ENCODE results near the gene TBC1D32. TPM values are rescaled to one million over a fixed set of nuclear protein-coding genes. Genes with fewer than 3 reads are reported as not detected.

The TBC1D32 gene
- polyA plus RNA-seq, 1 donor (not counting 4 experiments of a cell fraction or from before 2014, with no cell fraction given): 6.7 TPM

DNA sequence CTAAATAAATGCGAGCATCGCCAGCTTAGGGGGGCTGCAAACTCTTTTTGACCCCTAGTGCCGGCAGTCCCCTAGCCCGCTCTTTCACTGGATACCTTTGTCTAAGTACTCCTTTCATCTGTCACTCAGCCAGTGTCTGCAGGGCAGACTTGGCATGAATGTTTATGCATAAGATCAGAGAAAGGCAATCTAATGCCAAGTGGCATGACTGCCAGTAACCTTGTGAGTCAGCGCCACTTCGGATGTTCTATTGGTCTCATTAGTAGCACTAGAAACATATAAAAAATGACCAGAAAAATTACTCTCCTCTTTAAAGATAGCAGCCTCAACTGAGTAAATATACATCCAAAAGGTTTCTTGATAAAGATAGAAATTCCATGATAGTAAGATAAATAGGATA, 192.2 kb downstream of the TBC1D32 start:
- no peaks in the 10 kb centered on the region for H3K27me3 ChIP-seq (ENCODE audit: control insufficient read depth, extremely low read depth, insufficient read depth, low read length)
- TF ChIP-seq, protein P1, sequence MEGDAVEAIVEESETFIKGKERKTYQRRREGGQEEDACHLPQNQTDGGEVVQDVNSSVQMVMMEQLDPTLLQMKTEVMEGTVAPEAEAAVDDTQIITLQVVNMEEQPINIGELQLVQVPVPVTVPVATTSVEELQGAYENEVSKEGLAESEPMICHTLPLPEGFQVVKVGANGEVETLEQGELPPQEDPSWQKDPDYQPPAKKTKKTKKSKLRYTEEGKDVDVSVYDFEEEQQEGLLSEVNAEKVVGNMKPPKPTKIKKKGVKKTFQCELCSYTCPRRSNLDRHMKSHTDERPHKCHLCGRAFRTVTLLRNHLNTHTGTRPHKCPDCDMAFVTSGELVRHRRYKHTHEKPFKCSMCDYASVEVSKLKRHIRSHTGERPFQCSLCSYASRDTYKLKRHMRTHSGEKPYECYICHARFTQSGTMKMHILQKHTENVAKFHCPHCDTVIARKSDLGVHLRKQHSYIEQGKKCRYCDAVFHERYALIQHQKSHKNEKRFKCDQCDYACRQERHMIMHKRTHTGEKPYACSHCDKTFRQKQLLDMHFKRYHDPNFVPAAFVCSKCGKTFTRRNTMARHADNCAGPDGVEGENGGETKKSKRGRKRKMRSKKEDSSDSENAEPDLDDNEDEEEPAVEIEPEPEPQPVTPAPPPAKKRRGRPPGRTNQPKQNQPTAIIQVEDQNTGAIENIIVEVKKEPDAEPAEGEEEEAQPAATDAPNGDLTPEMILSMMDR (optimal IDR thresholded peaks at IDR 0.05 in 1 of 3, IDR thresholded peaks at IDR 0.05 in 1 of 3, conservative IDR thresholded peaks at IDR 0.05 in 1 of 3; ENCODE audit: extremely low read depth in 1 of 3, insufficient read depth in 2 of 3, low read length in 3 of 3): no peak
- no peak for TF ChIP-seq EZH2 (IDR thresholded peaks at IDR 0.05; ENCODE audit: low read length)
- DNase-seq (ENCODE audit: low read depth, low spot score) (no peak), FAIRE-seq (no peak)
- H4K20me1 ChIP-seq (ENCODE audit: control insufficient read depth, extremely low read depth, insufficient read depth, low read length): no peaks in the 10 kb centered on the region
- H3K4me3 ChIP-seq (ENCODE audit: control insufficient read depth in 2 of 3, extremely low read depth in 1 of 3, insufficient read depth in 2 of 3, low read depth in 1 of 3, low read length in 3 of 3): no peak overlapping the region
- no peak overlapping the region for H3K9ac ChIP-seq (ENCODE audit: control insufficient read depth, extremely low read depth, insufficient read depth, low read length)
- H3K27ac ChIP-seq (ENCODE audit: control insufficient read depth, insufficient read depth, low read length): no peak overlapping the region
- H3K79me2 ChIP-seq (ENCODE audit: control insufficient read depth, insufficient read depth, low read length): no peaks in the 10 kb centered on the region
- H3K9me3 ChIP-seq (ENCODE audit: control insufficient read depth, low read depth, low read length): no peaks in the 10 kb centered on the region
- H2AFZ ChIP-seq (ENCODE audit: control insufficient read depth, low read length): no peak overlapping the region
- no peaks in the 10 kb centered on the region for H3K36me3 ChIP-seq (ENCODE audit: control insufficient read depth in 2 of 2, extremely low read depth in 1 of 2, insufficient read depth in 2 of 2, low read length in 2 of 2)
- H3K4me1 ChIP-seq (ENCODE audit: control insufficient read depth, extremely low read depth, insufficient read depth, low read length): peaks cover 7% of the 10 kb centered on the region
- no peak overlapping the region for H3K4me2 ChIP-seq (ENCODE audit: control insufficient read depth, extremely low read depth, insufficient read depth, low read depth, low read length)
- dilution Hi-C loops (cut with MboI; ENCODE audit: extremely low pct_ligation_motif_present, low sequenced_read_pairs): no loop called here
- H3K9me1 ChIP-seq (ENCODE audit: control insufficient read depth, extremely low read depth, insufficient read depth, low read length): no peaks in the 10 kb centered on the region

DNA sequence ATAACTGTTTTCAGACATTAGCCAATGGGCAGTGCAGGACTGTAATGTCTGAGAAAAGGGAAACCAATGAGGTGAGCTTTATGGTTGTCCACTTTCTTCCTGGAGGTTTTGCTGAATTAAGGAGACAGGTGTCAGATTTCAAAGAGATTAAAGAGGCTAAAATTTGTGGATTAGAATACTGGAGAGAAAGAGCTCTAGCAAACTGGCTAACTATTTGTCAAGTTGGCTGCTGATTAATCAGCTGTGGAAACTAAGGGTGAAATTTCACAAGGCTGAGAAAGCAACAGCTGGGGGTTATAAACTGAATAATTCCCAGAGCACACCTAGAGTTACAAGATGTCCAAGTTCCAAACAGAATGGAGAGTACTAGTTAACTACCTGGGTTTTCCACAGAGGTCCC, 198.9 kb downstream of the TBC1D32 start:
- Histone ChIP-seq H3K9ac (ENCODE audit: control insufficient read depth, extremely low read depth, insufficient read depth, low read length) (no peak overlapping the region), H3K79me2 (ENCODE audit: control insufficient read depth, insufficient read depth, low read length) (no peaks in the 10 kb centered on the region), H4K20me1 (ENCODE audit: control insufficient read depth, extremely low read depth, insufficient read depth, low read length) (no peaks in the 10 kb centered on the region), H3K36me3 (ENCODE audit: control insufficient read depth in 2 of 2, extremely low read depth in 1 of 2, insufficient read depth in 2 of 2, low read length in 2 of 2) (no peaks in the 10 kb centered on the region), H3K27me3 (ENCODE audit: control insufficient read depth, extremely low read depth, insufficient read depth, low read length) (no peaks in the 10 kb centered on the region), H3K27ac (ENCODE audit: control insufficient read depth, insufficient read depth, low read length) (no peak overlapping the region), H3K4me2 (ENCODE audit: control insufficient read depth, extremely low read depth, insufficient read depth, low read depth, low read length) (no peak overlapping the region), H3K4me3 (ENCODE audit: control insufficient read depth in 2 of 3, extremely low read depth in 1 of 3, insufficient read depth in 2 of 3, low read depth in 1 of 3, low read length in 3 of 3) (no peak overlapping the region), H3K9me1 (ENCODE audit: control insufficient read depth, extremely low read depth, insufficient read depth, low read length) (no peaks in the 10 kb centered on the region), H3K9me3 (ENCODE audit: control insufficient read depth, low read depth, low read length) (no peaks in the 10 kb centered on the region), H2AFZ (ENCODE audit: control insufficient read depth, low read length) (no peak overlapping the region), H3K4me1 (ENCODE audit: control insufficient read depth, extremely low read depth, insufficient read depth, low read length) (no peaks in the 10 kb centered on the region)
- TF ChIP-seq, protein P1 (optimal IDR thresholded peaks at IDR 0.05 in 1 of 3, IDR thresholded peaks at IDR 0.05 in 1 of 3, conservative IDR thresholded peaks at IDR 0.05 in 1 of 3; ENCODE audit: extremely low read depth in 1 of 3, insufficient read depth in 2 of 3, low read length in 3 of 3): no peak
- TF ChIP-seq EZH2 (IDR thresholded peaks at IDR 0.05; ENCODE audit: low read length): no peak
- no peak for FAIRE-seq
- no peak for DNase-seq (ENCODE audit: low read depth, low spot score)
- dilution Hi-C loops (cut with MboI; ENCODE audit: extremely low pct_ligation_motif_present, low sequenced_read_pairs): no loop called here
